Endothelial cell of umbilical vein (primary cell): ENCODE measurements around the gene PTTG1IP. TPM values are rescaled to one million over a fixed set of nuclear protein-coding genes. Genes with fewer than 3 reads are reported as not detected.

Experiments used
- BruUV-seq: library from RNA; stranded (reverse); fragments of 400-500 nt; replicated peaks from 2 replicates; lab custom pipeline; 2021; lab: Mats Ljungman, UMichigan
- CTCF ChIA-PET: fragments of 300-600, 350-600 bp; sonication (Branson Sonifier 250); formaldehyde crosslinking; loops from one replicate; lab custom pipeline; 2021; ENCODE audit warnings: antibody characterized with exemption, inconsistent platforms; lab: Charles Lee
- POLR2A ChIA-PET: fragments of 300-600, 350-600 bp; sonication (Branson Sonifier 250); formaldehyde crosslinking; loops from one replicate; lab custom pipeline; 2021; ENCODE audit warnings: antibody characterized with exemption, inconsistent platforms; lab: Charles Lee
- DNase-seq: peaks from one replicate; pipeline ENCODE4 v3.0.0-alpha.2; 2011; ENCODE audit warnings: low read depth, low spot score
- FAIRE-seq: peaks from 2 replicates; lab custom pipeline; 2011; peaks lifted over from hg19 to GRCh38; lab: Jason Lieb, UNC
- H2AFZ ChIP-seq: 2 replicates; pipeline ENCODE4 v1.6.0; 2012; ENCODE audit warnings: low read depth, low read length, control low read depth, inconsistent platforms
- H3K27ac ChIP-seq: 2 replicates; pipeline ENCODE4 v1.5.1; 2011; ENCODE audit warnings: low read depth, mild to moderate bottlenecking, control low read depth, low read length, moderate library complexity; ENCODE audit not compliant: insufficient read depth
- H3K27me3 ChIP-seq, 2 experiments: 2 replicates each; pipeline versions ENCODE4 v1.6.0 to v1.6.1; 2011; ENCODE audit warnings: low read length in 2 of 2, mixed read lengths in 1 of 2; ENCODE audit not compliant: control insufficient read depth in 2 of 2, insufficient read depth in 2 of 2
- H3K36me3 ChIP-seq, 2 experiments: 2 replicates in 1 of 2; 3 replicates in 1 of 2; pipeline ENCODE4 v1.5.1; 2011; ENCODE audit warnings: low read length in 2 of 2, mild to moderate bottlenecking in 1 of 2, moderate library complexity in 1 of 2; ENCODE audit not compliant: control insufficient read depth in 2 of 2, insufficient read depth in 2 of 2; ENCODE audit errors: extremely low read depth in 1 of 2
- H3K4me1 ChIP-seq: 3 replicates; pipeline ENCODE4 v1.5.1; 2011; ENCODE audit warnings: mild to moderate bottlenecking, low read length; ENCODE audit not compliant: control insufficient read depth, insufficient read depth; ENCODE audit errors: extremely low read depth
- H3K4me2 ChIP-seq: 2 replicates; pipeline ENCODE4 v1.6.1; 2011; ENCODE audit warnings: low read length, control low read depth, mixed read lengths; ENCODE audit not compliant: insufficient read depth
- H3K4me3 ChIP-seq, 3 experiments: fragments of 200-600 bp in 1 of 3; sonication (generic), shearing (Covaris generic) in 1 of 3; replicated peaks in 1 of 3; 2 replicates each; pipeline ENCODE4 v1.5.1; 2011 to 2016; ENCODE audit warnings: control low read depth in 3 of 3, low read length in 3 of 3, mild to moderate bottlenecking in 2 of 3, inconsistent platforms in 1 of 3, low read depth in 1 of 3, moderate library complexity in 1 of 3; ENCODE audit not compliant: insufficient read depth in 1 of 3
- H3K79me2 ChIP-seq: 2 replicates; pipeline ENCODE4 v1.6.0; 2012; ENCODE audit warnings: low read length, inconsistent platforms; ENCODE audit not compliant: control insufficient read depth, insufficient read depth
- H3K9ac ChIP-seq: replicated peaks from 2 replicates; pipeline ENCODE3; 2011; ENCODE audit warnings: low read length, control low read depth; ENCODE audit not compliant: insufficient read depth; ENCODE audit errors: extremely low read depth
- H3K9me1 ChIP-seq: replicated peaks from 3 replicates; pipeline ENCODE4 v1.6.0; 2011; ENCODE audit warnings: mild to moderate bottlenecking, low read length; ENCODE audit not compliant: control insufficient read depth, insufficient read depth; ENCODE audit errors: extremely low read depth
- H3K9me3 ChIP-seq: replicated peaks from 2 replicates; pipeline ENCODE4 v1.5.1; 2012; ENCODE audit warnings: low read length, inconsistent platforms; ENCODE audit not compliant: control insufficient read depth, insufficient read depth
- H4K20me1 ChIP-seq: replicated peaks from 2 replicates; pipeline ENCODE3; 2011; ENCODE audit warnings: mild to moderate bottlenecking, low read length; ENCODE audit not compliant: control insufficient read depth, insufficient read depth; ENCODE audit errors: extremely low read depth
- EZH2 ChIP-seq: IDR thresholded peaks from 2 replicates; pipeline ENCODE4 v1.6.1; 2012; ENCODE audit warnings: borderline replicate concordance, low read depth, mild to moderate bottlenecking, moderate library complexity, low read length, inconsistent platforms; ENCODE audit not compliant: severe bottlenecking
- FOS ChIP-seq: IDR thresholded peaks from 2 replicates; pipeline ENCODE4 v1.6.1; 2011; ENCODE audit warnings: mild to moderate bottlenecking, low read length, moderate library complexity, borderline replicate concordance; ENCODE audit not compliant: insufficient read depth
- GATA2 ChIP-seq: IDR thresholded peaks from 2 replicates; pipeline ENCODE4 v1.7.0; 2011; ENCODE audit warnings: low read depth, mild to moderate bottlenecking, moderate library complexity, mixed read lengths, low read length; ENCODE audit not compliant: insufficient read length, insufficient read depth
- MYC ChIP-seq: IDR thresholded peaks from one replicate; pipeline ENCODE4 v1.6.1; 2011; ENCODE audit warnings: mild to moderate bottlenecking, low read depth, low read length
- POLR2A ChIP-seq: IDR thresholded peaks from 2 replicates; pipeline ENCODE4 v1.6.1; 2012; ENCODE audit warnings: low read depth, mild to moderate bottlenecking, control low read depth, low read length
- POLR2AphosphoS5 ChIP-seq: IDR thresholded peaks from 2 replicates; pipeline ENCODE4 v1.6.1; 2012; ENCODE audit warnings: low read depth, mild to moderate bottlenecking, control low read depth, low read length, moderate library complexity; ENCODE audit not compliant: insufficient read depth
- dilution Hi-C: fragments of 300-500 bp; cut with MboI; formaldehyde crosslinking; loops from one replicate; pipeline ENCODE4 v1.15.0; 2019; ENCODE audit warnings: low sequenced_read_pairs; ENCODE audit not compliant: extremely low pct_ligation_motif_present
- intact Hi-C: fragments of 100-400 bp; cut with micrococcal nuclease; formaldehyde crosslinking; loops from one replicate; pipeline ENCODE4 v1.10.0; 2022
- polyA plus RNA-seq, 4 experiments: library from polyadenylated mRNA; depleted of rRNA in 3 of 4; stranded (reverse) in 3 of 4; unstranded in 1 of 4; fragments of >200 nt; gene quantifications; 2 replicates each; pipeline versions ENCODE4 v1.2.1 to v1.2.3, GENCODE V29; 2011 to 2012; ENCODE audit warnings: missing spikeins in 1 of 4
- total RNA-seq: library from RNA; stranded (reverse); gene quantifications from 2 replicates; pipeline ENCODE4 v1.2.3, GENCODE V29; 2021
- TF ChIP-seq, protein P1 (sequence below), 2 donors: IDR thresholded peaks; 1 replicate in 1 of 2; 2 replicates in 1 of 2; pipeline ENCODE4 v1.5.1; 2011; ENCODE audit warnings: low read length in 2 of 2, mild to moderate bottlenecking in 2 of 2, moderate library complexity in 2 of 2, control low read depth in 1 of 2, inconsistent platforms in 1 of 2, low read depth in 1 of 2; ENCODE audit not compliant: insufficient read depth in 1 of 2; ENCODE audit errors: extremely low read depth in 1 of 2

PTTG1IP gene
- total and polyA plus RNA-seq, 2 donors (not counting 3 experiments of a cell fraction or from before 2014, with no cell fraction given) = 342 to 415 TPM

DNA sequence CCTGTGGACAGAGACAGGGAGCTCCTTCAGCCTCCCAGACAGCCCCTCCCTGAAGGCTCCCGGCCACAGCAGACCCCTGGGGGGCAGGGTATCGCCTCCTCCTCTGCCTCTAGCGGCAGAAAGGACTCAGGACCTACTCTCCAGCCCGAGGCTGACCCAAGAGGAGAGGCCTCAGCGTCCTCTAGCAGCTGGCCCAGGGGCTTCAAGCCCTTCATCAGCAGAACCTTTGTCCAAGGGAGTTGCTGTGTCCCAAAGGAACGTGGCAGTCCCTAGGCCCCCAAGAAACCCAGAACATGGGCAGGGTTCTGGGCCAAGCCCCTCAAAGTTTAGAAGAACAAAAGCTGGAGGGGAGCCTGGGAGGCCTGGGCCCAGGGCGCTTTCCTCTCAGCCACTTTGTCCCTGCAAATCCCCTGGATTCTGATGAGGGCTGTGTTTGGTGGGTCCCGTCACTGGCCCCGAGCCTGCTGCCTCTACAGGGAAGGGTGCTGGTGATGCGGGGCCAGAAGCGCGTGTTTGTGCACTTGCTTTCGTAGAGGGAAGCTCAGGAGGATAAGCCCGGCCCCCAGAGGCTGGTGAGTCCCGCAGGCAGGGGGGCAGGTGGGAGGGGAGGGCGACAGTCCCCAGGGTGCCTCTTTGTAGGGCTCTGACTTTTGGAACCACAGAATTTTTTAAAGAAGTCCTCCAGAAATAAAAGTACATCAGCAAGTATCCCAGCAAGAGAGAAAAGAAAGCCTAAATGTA, 33.9 kb upstream of the PTTG1IP start:
- Histone ChIP-seq H3K4me3 (no peak overlapping the region), H3K36me3 (no peaks in the 10 kb centered on the region), H3K27ac (no peak overlapping the region), H3K27me3 (no peaks in the 10 kb centered on the region), H2AFZ (no peak overlapping the region), H3K4me2 (no peak overlapping the region), H3K9me1 (no peaks in the 10 kb centered on the region), H3K9me3 (no peaks in the 10 kb centered on the region), H3K9ac (no peak overlapping the region), H3K4me1 (peaks cover 9% of the 10 kb centered on the region), H4K20me1 (no peaks in the 10 kb centered on the region), H3K79me2 (no peaks in the 10 kb centered on the region)
- CTCF ChIA-PET = interaction anchor here (0.8 to 3.3 kb wide), 14 partner anchors 9 to 229 kb away, joined by 3 to 11 read pairs (median 4); partner anchors contain the start of genes PTTG1IP and UBE2G2
- POLR2A ChIA-PET = no interaction called here
- BruUV-seq = no TSS peak
- intact Hi-C loops (no loop called here), dilution Hi-C loops (no loop called here)
- TF ChIP-seq FOS (no peak), POLR2A (no peak), EZH2 (no peak), MYC (no peak), GATA2 (no peak), POLR2AphosphoS5 (no peak)
- TF ChIP-seq, protein P1, sequence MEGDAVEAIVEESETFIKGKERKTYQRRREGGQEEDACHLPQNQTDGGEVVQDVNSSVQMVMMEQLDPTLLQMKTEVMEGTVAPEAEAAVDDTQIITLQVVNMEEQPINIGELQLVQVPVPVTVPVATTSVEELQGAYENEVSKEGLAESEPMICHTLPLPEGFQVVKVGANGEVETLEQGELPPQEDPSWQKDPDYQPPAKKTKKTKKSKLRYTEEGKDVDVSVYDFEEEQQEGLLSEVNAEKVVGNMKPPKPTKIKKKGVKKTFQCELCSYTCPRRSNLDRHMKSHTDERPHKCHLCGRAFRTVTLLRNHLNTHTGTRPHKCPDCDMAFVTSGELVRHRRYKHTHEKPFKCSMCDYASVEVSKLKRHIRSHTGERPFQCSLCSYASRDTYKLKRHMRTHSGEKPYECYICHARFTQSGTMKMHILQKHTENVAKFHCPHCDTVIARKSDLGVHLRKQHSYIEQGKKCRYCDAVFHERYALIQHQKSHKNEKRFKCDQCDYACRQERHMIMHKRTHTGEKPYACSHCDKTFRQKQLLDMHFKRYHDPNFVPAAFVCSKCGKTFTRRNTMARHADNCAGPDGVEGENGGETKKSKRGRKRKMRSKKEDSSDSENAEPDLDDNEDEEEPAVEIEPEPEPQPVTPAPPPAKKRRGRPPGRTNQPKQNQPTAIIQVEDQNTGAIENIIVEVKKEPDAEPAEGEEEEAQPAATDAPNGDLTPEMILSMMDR (IDR thresholded peaks at IDR 0.05; ENCODE audit: extremely low read depth in 1 of 2, insufficient read depth in 1 of 2, low read depth in 1 of 2, low read length in 2 of 2) = no peak
- FAIRE-seq = no peak
- DNase-seq = no peak
